CD4-positive, alpha-beta T cell treated with Interferon alpha-2 for 1 hour (primary cell): ENCODE results near the gene SLC8B1.
A peak's percentile ranks its signal among the peaks of the same experiment; 100 is the strongest.

Experiments used
- DNase-seq, 2 donors: peaks; one replicate each; pipeline ENCODE4 v3.0.0-alpha.2; 2020 to 2022

The SLC8B1 gene

GRCh38 chr12:113318900-113319628, 15.8 kb downstream of the SLC8B1 start:
- DNase-seq: no peak

- DNase-seq: no peak
Observed at GRCh38 chr12:113318046-113318656, 16.8 kb downstream of the SLC8B1 start.

GRCh38 chr12:113317122-113317521, 17.8 kb downstream of the SLC8B1 start:
- no peak for DNase-seq

GRCh38 chr12:113316155-113316554, 18.8 kb downstream of the SLC8B1 start:
- no peak for DNase-seq

- no peak for DNase-seq
Observed at GRCh38 chr12:113315358-113315757, 19.6 kb downstream of the SLC8B1 start.

GRCh38 chr12:113314121-113314529, 20.8 kb downstream of the SLC8B1 start:
- DNase-seq: no peak

- no peak for DNase-seq
Observed at GRCh38 chr12:113310489-113310888, 24.4 kb downstream of the SLC8B1 start.

GRCh38 chr12:113306382-113306781, 28.5 kb downstream of the SLC8B1 start:
- no peak for DNase-seq

GRCh38 chr12:113305281-113305856, 29.5 kb downstream of the SLC8B1 start:
- DNase-seq: no peak

GRCh38 chr12:113302886-113303640, 31.8 kb downstream of the SLC8B1 start:
- peak; percentile 23 to 50 for DNase-seq

GRCh38 chr12:113302466-113302865, 32.4 kb downstream of the SLC8B1 start:
- no peak for DNase-seq

GRCh38 chr12:113301811-113302210, 33.1 kb downstream of the SLC8B1 start:
- DNase-seq: no peak

GRCh38 chr12:113299619-113300237, 35.2 kb downstream of the SLC8B1 start:
- DNase-seq: no peak

GRCh38 chr12:113298861-113299545, 35.9 kb downstream of the SLC8B1 start:
- no peak for DNase-seq

- no peak for DNase-seq
Observed at GRCh38 chr12:113298472-113298817, 36.5 kb downstream of the SLC8B1 start.

GRCh38 chr12:113297621-113298471, 37.1 kb downstream of the SLC8B1 start:
- no peak for DNase-seq

GRCh38 chr12:113297214-113297587, 37.7 kb downstream of the SLC8B1 start:
- no peak for DNase-seq

GRCh38 chr12:113296557-113297213, 38.2 kb downstream of the SLC8B1 start:
- no peak for DNase-seq

GRCh38 chr12:113295886-113296556, 38.9 kb downstream of the SLC8B1 start:
- no peak for DNase-seq

- DNase-seq: no peak
Observed at GRCh38 chr12:113293100-113293499, 41.8 kb downstream of the SLC8B1 start.
